Coronary artery (tissue), 2 donors: Measurements from ENCODE around the gene TRUB1.

Source experiments
- DNase-seq: peaks from one replicate; pipeline ENCODE4 v3.0.0-alpha.2; 2017; ENCODE audit warnings: low spot score
- H3K27ac ChIP-seq, 2 donors: fragments of 200-600 bp; sonication (generic); one replicate each; pipeline ENCODE4 v1.5.1; 2016 to 2019
- H3K4me3 ChIP-seq: fragments of 200-600 bp; sonication (generic); 2 replicates; pipeline ENCODE4 v1.5.1; 2016; ENCODE audit warnings: mild to moderate bottlenecking, moderate library complexity
- CTCF ChIP-seq: fragments of 200-600 bp; sonication (generic); IDR thresholded peaks from one replicate; pipeline ENCODE4 v1.5.1; 2019; ENCODE audit warnings: antibody characterized with exemption

Gene TRUB1

GRCh38 chr10:114914560-114914959, 23.4 kb upstream of the TRUB1 start:
- Histone ChIP-seq H3K4me3 (no peak overlapping the region), H3K27ac (no peak overlapping the region)
- no peak for DNase-seq
- TF ChIP-seq CTCF = no peak

GRCh38 chr10:114915294-114915693, 22.7 kb upstream of the TRUB1 start:
- no peak for TF ChIP-seq CTCF
- H3K27ac ChIP-seq = no peak overlapping the region
- DNase-seq = no peak
- H3K4me3 ChIP-seq = no peak overlapping the region

DNA sequence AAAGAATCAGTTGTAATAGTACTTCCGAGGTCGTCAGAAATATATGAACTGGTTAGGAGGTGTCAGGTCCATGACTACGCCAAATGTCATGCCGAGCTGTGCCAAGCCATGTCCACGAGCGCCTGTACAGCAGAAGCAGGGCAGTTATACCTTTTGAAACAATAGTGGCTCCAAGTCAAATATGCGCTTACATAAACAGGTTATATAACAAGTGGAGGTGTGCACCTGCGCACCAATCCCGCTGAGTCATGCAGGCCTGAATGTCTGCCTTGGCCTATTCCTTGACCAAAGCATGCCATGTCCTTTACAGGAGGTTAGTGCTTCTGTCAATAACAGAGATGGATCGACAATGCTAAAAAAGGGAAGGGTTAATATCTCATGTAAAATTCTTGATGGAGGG, 21.3 kb upstream of the TRUB1 start:
- no peak for TF ChIP-seq CTCF
- H3K27ac ChIP-seq = no peak overlapping the region
- no peak overlapping the region for H3K4me3 ChIP-seq
- DNase-seq = no peak

DNA sequence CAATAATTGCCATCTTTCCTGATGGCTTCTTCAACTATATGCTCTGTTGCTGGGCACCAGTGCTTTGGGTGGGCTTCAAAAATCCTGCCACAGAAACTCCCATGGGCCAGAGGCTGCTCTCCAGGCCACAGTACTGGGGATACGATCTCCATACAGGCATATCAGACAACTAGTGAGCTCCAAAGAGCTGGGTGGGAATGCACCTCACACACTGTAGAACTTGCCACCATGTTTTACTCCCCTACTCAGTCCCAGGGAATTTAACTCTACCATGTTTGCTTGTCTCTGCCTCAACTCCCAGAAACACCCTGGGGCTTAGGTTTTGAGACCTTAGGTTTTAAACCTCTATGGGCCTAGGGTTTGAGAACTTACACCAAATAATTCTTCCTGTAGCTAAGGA, 20.5 kb upstream of the TRUB1 start:
- DNase-seq = no peak
- Histone ChIP-seq H3K27ac (no peak overlapping the region), H3K4me3 (no peak overlapping the region)
- TF ChIP-seq CTCF = no peak

DNA sequence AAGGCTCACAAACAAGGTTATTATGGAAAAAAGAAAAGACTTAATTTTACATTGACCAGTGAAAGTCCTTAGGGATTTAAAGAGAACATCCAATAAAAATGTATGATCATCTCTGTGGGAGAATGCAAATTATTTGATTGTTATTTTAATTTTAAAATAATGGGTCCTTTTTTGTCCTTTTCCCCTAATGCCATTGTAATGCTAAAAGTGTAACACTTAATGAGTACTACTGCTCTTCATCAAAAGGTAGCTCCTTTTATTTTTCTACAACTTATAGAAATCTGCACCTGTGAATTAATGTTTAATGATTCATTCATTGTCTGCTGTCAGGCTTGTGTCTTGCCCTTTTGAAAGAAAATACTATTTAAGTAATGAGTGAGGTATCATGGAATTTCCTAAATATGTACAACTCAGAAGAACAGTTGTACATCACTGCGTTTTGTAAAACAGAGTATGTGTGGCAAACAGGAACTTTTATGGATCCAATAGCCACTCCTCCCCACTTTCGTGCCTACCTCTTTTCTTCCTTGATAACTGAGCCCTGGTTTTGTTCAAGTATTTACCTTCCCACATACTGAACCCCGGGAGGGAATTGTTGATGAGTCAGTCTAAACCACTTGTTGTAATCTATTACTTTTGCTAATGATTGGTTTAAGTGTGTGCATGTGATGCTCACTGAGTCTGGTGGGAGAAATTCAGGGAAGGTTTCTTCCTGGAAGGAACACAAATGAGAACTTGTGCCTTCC, 19.9 kb upstream of the TRUB1 start:
- DNase-seq = no peak
- TF ChIP-seq CTCF = no peak
- no peak overlapping the region for H3K27ac ChIP-seq
- no peak overlapping the region for H3K4me3 ChIP-seq

DNA sequence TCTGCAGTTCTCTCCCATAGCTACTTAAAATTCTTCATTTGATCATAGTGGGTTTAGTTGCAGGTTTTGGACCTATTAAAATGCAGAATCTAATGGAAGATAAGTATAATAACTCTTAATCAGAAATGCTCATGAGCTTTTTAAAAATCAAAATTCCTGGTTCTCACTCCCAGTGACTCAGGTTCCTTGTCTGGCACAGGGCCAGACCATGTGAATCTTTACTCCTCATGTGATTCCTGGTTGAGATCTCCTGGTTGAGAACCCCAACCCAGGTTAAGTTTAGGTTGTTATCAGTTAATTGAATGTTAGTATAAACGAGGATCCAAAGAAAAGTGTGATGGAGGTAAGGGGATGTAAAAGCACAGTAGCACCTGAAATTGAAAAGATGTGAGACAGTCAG, 17.5 kb upstream of the TRUB1 start:
- no peak for DNase-seq
- H3K27ac ChIP-seq = no peak overlapping the region
- H3K4me3 ChIP-seq = no peak overlapping the region

More for the DNA sequence above, 17.5 kb upstream of the TRUB1 start:
- TF ChIP-seq CTCF = no peak
